Measurements from ENCODE around the gene GLI3.

Gene GLI3

DNA sequence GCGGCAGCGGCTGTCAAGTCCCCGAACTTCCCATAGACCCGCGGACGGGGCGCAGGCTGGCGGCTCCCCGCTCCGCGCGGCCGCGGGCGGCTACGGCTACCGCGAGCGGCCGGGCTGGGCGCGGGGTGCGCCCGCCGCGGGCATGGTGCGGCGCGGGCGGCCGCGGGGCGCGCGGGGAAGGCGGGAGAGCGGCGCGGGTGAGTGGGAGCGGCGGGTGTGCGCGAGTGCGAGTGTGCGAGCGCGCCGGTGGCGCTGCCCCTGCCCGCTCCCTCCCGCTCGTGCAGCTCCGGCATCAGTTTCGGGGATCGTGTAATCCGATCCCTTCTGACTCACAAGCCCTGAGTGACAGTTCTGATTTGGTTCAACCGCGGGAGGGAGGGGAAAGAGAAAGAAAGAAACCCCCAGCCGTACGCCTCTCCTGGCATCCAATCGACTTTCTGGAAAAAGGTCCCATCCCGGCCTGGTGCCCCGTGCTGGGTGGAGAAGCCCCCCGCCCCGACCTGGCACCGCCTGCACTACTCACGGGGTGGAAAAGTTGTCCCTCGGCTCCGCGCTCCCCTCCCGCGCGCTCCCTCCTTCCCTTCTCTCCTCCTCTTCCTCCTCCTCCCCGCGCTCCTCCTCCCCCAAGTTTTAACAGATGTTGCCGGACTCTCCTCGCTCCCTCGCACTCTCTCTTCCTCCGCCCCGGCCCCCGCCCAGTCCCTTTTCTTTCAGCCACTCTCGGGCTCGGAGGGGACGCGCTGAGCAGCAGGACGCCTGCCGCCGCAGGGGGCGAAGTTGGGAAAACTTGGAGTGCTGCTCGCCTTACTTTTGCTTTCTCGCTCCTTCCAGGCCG is at the start of gene GLI3:
TSS of gene GLI3 (minus strand) at position 234 of the 835 bp plus-strand sequence. CDS start 13,956 bp downstream, outside the sequence.
- DNase-seq = no peak

- no peak for DNase-seq
These were observed 48.4 kb upstream of the GLI3 start for GRCh38 chr7:42285383-42285824.

DNA sequence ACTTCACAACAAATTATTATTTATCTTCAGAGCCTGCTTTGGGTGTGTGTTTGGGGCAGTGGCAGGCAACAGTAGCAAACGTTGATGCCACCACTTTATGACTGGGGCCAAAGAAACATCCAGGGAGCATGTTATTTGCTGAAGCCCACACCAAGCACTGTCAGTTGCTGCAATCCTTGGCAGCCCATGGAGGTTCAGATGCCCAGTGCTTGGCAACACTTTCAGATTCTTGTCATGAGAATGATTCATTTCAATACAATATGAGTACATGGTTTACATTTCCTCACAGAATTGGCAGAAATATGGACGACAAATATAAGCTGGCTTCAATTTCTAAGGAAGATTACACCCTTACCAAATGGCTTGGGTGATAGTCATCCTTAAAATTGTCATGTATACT is 46.5 kb upstream of the GLI3 start:
- DNase-seq = no peak

DNA sequence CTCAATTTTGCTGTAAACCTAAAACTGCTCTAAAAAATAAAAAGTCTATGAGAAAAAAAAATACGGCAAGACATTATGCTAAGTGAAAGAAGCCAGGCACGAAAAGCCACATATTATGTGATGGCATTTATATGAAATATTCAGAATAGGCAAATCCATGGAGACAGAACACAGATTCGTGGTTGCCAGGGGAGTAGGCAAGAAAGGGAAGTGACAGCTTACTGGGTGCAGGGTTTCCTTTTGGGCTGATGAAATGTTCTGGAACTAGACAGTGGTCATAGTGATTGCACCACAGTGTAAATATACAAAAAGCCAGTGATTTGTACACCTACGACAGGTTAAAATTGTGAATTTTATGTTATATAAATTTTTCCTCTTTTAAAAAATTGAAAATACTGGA is 41.3 kb upstream of the GLI3 start:
- DNase-seq = no peak

- DNase-seq = no peak
These were observed 37.0 kb upstream of the GLI3 start for GRCh38 chr7:42274053-42274452.

GRCh38 chr7:42272793-42273665 is 36.0 kb upstream of the GLI3 start:
- DNase-seq = no peak

- DNase-seq = no peak
These were observed 32.2 kb upstream of the GLI3 start for GRCh38 chr7:42269161-42269560.

DNA sequence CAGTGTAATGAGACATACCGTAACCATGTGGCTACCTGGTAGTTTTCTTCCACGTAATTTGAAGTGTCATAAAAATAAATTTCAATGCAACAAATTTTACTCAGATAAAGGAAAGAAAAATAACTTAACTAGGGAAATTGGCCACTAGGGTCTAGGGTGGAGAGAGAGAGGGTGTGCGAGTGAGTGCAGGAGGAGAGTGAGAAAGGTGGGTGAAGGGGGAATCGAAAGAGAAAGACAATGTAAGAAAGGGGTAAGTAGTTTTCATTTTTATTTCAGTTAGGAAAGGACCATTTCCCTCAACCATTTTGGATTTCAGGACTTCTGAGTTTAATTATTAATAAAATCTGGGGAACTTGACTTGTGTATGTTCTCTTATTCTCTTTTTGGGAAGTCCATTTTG is 27.7 kb upstream of the GLI3 start:
- no peak for DNase-seq

DNA sequence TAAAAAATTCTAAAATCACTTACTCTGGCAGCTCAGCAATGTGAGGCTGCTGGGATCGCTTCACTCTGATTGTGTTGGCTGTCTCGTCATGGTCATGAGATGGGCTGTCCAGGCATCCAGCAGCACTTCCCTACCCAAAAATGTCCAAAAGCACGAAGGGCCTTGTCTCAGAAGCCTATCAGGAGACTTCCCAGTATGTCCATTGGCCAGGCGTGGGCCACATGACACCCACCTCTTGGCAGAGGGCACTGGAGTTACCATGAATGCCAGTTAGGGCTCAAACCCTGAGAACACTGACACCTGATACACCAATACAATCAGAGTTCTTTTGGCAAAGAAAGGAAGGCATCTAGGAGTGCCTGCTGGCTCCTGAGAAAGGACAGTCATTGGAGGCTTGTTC is 27.0 kb upstream of the GLI3 start:
- no peak for DNase-seq

DNA sequence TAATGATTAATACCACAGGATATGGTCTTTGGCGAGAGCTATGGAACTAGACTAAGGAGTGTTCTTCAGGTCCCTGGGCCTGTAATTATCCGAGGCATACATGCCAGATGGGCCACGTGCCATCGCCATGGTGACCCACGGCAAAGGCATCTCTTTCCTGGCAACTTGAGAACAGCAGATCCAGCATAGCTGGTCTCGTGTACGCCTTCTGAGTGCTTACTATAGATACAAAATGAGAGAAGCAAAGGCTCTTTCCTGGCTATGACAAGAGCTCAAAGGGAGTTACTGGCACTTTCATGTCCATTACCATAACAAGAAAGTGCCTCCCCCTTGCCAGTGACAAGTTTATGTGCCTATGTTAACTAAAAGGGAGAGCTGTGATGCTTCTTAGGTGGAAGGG is 26.0 kb upstream of the GLI3 start:
- DNase-seq = no peak

DNA sequence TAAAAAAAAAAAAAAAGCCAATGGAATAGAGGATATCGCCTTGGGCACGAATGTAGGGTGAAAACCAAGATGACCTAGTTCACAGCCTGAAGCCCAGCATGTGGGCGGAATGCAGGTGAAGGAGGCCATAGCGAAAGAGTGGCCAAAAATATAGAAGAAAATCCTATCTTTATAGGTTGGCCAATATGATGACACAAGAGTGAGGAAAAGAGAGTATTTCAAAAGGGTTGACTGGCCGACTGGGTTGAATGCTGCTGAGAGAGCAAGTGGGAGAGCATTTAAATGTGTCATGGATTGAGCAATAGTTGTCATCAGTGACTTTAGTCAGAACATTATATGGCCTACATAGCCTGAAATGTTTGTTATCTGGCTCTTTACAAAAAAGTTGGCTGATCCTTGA is 17.2 kb upstream of the GLI3 start:
- DNase-seq = no peak

GRCh38 chr7:42253316-42253715 is 16.3 kb upstream of the GLI3 start:
- no peak for DNase-seq

GRCh38 chr7:42250411-42250810 is 13.4 kb upstream of the GLI3 start:
- no peak for DNase-seq

GRCh38 chr7:42248579-42248978 is 11.6 kb upstream of the GLI3 start:
- DNase-seq = no peak

DNA sequence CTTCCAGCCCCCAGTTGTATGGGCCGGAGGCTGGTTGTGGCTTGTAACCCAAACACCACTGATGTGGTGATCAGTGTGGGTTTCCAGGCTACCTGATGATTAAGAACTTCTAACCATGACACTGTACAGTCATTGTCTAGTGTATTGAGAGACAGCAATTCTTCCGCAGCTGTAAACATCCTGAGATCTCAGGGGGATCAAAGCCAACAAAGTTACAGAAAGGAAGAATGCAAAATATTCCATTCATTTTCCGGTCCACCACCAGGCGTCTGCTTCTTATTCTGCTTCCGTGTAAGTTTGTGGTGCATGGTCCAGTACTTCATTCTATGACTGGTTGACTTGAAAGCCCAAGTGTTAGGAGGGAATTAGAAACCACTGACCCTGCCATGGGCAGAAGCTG is 10.3 kb upstream of the GLI3 start:
- DNase-seq = no peak

GRCh38 chr7:42244828-42245227 is 7.8 kb upstream of the GLI3 start:
- no peak for DNase-seq

DNA sequence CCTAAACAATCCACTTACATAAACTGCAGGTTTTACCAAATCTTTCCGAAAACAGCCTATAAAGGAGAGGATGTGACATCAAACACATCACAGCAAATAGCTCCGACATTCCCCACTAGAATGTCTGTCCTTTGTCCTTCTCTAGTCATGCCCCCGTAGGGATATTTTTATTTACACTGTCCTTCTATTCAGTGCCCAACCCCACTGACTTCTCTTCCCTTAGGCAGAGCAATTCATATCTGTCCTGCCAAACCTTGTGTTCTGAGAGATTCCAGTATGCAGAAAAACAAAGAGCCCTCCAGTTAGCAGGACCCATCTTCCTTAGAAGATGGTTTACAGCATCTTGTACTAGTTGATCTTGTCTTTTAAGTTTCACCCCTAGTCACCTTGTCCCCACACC is 5.4 kb upstream of the GLI3 start:
- no peak for DNase-seq

- DNase-seq = no peak
These were observed 4.4 kb upstream of the GLI3 start for GRCh38 chr7:42241424-42241823.

DNA sequence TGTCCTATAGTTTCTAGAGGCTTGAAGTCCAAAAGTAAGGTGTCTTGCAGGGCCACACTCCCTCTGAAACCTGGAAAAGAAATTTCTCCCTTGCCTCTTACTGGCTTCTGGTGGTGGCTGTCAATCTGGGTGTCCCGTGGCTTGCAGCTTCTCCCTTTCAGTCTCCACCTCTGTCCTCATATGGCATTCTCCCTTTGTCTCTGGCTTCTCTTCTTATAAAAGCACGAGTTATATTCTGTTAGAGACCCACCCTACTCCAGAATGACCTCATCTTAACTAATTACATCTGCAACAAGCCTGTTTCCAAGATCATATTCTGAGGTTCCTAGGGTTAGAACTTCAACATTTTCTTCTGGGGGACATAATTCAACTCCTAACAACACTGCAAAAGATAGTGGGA is 3.4 kb upstream of the GLI3 start:
- no peak for DNase-seq

GRCh38 chr7:42238709-42239366 is 1.8 kb upstream of the GLI3 start:
- no peak for DNase-seq

GRCh38 chr7:42237811-42238541 is 967 bp upstream of the GLI3 start:
- no peak for DNase-seq

DNA sequence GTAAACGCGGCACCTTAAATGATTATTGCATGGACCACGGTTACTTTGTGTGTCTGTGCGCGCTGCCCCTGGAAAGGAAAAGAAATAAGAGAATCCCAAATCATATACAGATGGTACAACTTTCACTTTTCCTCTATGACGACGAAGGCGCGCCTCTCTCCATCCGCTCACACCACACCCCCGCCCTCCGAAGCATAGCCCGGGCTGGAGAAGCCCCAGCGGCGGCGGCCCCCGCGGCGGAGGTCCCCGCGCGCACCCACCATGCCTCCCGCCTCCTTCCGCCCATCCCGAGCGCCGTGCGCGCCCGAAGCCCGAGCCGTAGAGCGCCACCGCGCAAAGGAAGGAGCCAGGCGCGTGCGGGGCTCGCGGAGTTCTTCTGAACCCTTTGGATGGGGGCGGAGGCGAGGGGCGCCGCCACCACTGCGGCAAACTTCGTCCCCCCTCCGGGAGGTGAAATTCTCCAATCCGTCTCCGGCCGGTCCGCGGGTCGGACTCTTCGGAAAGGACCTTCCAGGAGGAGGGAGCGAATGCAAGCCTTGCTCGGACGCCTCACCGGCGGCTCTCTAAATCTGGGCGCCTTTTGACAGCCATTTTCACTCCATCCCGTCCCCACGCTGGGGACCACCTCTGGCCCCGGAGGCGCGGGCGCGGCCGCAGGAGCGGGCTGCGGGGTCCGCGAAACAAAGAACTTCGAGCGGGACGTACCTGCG is 588 bp downstream of the GLI3 start:
- no peak for DNase-seq
